NK-92 treated with Interleukin-12 subunit alpha and Interleukin-12 subunit beta, amount 100 ng/mL, for 24 hours (cell line): Measurements from ENCODE around the gene ZNF641.

Source experiments
- DNase-seq: peaks from one replicate; lab custom pipeline; 2025; lab: John Stamatoyannopoulos, UW

Gene ZNF641

DNA sequence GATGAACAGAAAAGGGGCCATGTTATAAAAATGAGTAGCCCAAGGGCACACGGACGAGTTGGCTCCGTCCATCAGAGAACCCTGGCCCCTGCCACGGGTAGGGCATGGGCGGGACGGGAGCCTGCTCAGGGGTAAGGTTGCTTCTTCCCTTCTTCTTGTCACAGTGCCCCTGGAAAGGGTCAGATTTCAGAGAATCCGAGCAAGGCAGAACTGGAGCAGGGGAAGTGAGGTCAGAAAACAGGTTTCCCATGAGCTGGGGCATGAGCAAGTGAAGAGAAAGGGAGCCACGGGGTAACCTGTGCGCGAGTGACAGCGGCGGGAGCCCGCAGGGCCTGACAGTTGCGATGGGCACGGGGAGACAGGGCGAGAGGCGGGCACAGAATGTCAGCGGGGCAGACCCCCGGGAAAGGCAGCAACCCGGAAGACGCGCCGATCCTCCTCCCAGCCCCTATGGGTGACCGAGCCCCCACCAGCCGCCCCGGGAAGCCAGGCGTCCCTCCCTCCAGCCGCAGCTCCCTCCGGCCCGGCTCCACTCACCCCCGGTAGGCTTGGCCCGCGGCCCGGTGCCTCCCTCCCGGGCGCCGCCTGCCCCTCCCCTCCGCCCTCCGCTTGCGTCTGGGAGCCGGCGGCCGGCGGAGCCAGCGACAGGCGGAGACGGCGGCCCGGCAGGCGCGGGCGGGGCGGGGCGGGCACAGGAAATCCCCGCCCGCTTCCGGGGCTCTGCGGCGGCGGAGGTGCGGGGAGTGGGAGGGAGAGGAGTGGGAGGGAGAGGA is at the start of gene ZNF641:
ZNF641 (minus strand) TSS at position 671 of the 773 bp plus-strand sequence. CDS start 2,829 bp downstream, outside the sequence.
- peak; percentile 60 for DNase-seq

DNA sequence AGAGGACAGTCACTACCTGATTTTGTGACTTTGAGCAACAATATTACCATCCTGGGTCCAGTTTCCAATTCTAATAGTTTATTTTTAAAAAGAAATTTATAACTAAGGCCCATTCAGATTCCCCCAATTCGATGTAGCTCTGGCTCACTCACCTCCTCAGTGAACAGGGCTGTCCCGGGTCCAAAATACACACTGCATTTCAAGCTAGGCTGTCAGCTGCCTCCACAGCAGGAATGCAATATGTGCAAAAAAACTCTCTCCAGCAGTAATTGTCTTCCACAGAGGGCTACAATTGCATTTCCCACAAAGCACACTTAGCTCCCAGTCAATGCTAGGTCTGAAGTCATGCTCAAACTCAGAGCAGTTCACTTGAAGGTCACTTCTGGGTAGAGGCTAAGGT is 39.3 kb upstream of the ZNF641 start:
- no peak for DNase-seq

DNA sequence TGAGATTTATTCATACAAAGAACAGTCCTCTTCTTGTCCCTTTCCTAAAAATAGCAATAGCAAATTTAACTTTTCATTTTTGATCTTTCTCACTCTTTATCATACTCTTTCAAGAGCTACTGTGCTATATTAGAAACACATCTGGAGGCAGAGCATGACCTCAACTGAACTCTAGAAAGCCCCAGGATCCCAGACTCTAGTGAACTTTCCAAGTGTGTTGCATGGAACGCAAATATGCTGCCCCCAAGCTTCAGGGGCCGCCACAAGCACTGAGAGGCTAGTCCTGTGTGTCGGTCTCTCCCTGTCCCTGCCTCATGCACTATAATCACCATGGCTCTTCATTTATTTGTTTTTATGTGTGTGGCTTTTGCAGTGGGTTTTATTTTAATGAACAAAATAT is 38.7 kb upstream of the ZNF641 start:
- DNase-seq, result no peak

DNA sequence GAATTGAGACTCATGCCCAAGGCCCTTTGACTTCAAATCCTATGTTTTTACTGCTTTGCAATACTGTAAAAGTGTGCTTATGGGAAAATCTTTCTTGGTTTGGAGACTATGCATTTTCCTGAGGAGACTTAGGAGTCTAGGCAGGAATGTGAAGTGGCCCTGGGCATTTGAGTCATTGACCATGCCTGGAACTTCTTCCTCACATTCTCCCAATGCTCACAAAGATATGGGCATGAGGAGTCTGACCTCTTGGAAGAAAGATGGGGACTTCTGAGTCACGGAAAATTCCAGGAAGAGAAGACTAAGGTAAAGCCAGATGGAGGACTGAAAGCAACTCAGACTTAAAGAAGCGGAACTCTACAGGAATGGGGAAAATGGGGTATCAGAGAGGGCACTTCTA is 38.2 kb upstream of the ZNF641 start:
- DNase-seq, result no peak

DNA sequence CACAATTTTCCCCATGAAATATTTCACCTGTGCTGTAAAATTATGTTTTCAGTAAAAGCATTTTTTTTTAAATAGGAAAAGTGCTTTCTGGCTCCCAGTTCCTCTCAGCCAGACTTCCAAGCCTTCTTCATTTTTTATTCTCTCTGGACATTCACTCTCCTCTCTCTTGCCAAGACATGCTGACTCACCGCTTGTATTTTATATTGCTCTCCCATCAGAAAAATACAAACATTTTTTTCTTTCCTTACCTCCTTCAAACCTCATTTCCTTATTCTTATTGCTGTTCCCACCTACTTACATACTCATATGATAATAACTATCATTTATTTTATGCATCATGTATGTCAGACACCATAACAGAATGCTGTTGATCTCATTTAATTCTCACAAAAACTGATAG is 37.7 kb upstream of the ZNF641 start:
- DNase-seq, result no peak

DNA sequence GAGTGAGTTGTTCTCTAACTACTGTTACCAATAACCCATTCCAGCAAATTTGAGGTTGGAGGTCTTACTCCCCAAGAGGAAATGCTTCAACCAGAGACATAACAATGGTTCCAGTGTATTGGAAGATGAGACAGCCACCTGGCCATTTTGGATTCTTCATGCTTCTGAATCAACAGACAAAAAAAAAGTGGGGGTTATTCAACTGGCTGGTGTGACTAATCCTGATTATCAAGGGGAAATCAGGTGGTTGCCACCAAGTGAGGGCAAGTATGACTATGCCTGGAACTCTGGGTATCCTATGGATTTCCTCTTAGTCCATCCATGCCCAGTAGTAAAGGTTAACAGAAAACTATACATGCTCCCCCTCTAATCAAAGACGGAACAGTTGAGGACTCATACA is 29.9 kb upstream of the ZNF641 start:
- DNase-seq, result no peak

DNA sequence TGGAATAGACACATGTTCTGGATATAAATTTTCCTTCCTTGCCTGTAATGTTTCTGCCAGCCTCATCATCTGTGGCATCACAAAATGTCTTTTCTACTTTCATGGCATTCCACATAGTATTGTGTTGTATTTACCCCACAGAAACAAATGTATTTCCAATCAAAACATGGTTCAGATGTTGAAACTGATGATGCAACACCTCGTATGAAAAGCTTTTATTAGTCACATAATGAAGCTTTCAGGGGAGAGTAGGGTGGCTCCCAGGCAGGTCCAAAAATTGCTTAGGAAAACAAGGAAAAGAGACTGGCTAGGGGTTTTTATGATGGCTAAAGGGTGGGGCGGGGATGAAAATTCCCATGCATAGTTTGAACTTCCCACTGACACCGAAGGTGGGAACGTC is 29.1 kb upstream of the ZNF641 start:
- DNase-seq, result no peak

DNA sequence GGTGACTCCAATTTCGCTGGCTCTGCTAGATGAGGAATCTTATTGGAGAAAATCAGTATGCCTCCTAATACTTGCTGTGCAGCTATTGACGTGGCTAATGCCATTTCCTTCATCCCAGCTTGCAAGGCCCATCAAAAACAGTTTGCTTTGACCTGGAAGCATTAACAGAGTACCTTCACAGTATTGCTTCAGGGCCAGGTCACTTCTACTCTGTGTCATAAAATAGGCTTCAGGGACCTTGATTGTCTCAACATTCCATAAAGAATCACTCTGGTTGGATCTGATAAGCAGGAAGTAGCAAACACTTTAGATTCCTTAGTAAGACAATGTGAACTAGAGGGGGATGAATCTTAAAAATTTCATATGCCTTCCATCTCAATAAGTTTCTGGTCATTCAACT is 26.9 kb upstream of the ZNF641 start:
- DNase-seq, result no peak

DNA sequence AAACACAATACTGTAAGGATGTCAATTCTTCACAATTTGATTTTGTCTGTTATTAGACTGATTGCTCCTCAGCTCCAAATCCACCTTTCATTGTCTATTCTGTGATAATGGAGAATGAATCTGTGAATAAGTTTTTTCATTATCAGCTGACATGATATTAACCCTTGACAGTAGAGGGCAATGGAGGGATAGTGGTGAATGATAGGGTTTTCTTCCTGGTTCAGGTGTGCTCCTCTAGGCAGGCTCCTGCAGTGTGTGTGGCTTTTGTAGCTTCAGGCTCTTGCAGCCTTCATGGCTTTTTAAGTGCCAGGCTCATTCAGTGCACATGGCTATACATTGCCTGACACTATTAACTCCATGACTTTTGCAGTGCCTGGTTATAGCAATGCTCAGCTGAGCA is 23.4 kb upstream of the ZNF641 start:
- DNase-seq, result no peak

DNA sequence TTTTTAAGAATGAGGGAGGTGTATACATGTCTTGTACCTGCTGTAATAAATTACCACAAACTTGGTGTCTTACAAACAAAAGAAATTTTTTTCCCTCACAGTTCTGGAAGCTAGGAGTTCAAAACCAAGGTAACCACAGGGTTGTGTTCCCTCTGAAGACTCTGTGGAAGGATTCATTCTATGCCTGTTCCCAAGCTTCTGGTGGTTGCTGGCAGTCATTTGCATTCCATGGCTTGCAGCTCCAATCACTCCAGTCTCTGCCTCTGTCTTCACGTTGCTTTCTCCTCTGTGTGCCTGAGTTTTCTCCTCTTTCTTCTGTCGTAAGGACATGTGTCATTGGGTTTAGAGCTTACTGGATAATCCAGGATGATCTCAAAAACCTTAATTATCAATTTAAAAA is 15.4 kb upstream of the ZNF641 start:
- no peak for DNase-seq

DNA sequence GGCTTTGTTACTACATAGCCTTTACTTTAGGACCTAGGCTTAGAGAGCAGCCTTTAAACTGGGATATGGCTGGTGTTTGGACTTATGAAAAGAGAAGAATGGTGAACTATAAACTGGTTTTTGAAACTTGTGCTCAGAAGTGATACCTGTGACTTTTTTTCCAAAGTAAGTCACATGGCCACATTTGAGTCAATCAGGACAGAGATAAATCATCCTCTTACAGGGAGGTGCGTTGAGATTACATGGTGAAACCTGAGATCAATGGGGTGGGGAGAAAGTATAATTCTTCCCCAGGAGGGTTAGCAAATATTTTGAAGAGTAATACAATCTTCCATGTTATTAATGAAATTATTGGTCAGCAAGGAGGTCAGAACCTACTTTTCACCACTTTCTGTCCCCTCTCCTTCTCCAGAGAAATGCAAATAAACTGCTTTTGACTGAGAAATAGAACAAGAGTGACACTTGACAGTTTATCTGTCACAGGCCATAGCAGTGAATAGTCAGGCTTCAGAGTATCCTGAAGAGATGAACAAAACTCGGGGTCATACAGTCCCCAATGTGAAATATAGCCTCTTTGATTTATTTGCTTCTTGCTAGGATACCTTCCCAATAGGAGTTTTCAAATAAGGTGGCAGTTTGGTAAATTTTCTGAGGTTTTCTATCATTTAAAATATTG is 11.1 kb upstream of the ZNF641 start:
- DNase-seq, result no peak

DNA sequence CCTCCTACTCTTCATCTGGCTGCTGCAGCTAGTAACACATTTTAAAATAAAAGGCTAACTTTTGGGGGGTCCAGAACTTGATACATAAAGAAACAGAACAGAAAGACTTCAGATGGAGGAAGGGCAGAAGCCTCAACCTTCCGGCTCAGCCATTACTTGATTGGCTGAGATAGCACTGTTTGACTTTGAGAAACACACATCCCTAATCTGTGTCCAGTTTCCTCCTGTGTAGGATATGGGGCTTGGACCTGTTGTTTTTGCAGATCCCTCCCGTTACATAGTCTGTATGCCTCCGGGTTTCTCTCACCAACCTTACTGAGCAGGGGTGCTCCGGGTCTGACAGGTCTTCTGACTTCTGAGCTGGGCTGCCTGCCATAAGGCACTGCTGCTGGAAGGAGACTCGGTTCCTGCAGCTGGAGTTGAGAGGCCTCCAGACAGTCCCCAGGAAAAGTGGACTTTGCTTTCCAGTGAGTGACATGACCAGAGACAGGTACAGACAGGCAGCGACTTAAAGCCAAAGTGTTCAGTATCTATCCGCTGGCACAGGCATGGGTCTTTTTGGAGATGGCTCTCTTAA is 8.3 kb upstream of the ZNF641 start:
- no peak for DNase-seq

DNA sequence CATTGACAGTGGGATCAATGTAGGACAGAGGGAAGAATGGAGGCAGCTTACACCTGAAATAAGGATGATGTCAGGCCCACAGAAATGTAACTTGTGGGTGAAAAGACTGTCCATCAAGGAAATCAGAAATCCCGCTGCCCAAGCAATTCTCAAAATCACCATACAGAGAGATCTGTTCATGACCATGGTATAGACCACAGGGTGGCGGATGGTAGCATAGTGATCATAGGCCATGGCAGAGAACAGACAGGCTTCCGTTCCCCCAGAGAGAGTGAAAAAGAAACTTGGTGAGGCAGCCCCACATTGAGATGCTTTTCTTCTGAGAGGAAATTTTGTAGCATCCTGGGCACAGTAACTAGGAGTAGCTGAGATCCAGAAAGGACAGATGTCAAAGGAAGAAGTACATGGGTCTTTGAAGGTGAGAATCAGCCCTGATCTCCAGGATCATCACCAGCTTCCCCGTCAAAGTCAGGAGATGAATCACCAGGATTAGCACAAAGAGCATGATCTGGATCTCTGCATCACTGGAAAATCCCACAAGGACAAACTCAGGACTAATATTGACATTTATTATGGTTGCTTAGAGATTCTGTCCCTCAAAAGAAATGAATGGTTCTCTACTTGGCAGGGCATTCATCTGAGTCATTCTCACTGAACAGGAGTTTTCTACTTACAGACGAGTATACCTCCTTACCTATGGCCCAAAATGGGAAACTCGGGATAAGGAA is 5.5 kb upstream of the ZNF641 start:
- DNase-seq, result no peak

DNA sequence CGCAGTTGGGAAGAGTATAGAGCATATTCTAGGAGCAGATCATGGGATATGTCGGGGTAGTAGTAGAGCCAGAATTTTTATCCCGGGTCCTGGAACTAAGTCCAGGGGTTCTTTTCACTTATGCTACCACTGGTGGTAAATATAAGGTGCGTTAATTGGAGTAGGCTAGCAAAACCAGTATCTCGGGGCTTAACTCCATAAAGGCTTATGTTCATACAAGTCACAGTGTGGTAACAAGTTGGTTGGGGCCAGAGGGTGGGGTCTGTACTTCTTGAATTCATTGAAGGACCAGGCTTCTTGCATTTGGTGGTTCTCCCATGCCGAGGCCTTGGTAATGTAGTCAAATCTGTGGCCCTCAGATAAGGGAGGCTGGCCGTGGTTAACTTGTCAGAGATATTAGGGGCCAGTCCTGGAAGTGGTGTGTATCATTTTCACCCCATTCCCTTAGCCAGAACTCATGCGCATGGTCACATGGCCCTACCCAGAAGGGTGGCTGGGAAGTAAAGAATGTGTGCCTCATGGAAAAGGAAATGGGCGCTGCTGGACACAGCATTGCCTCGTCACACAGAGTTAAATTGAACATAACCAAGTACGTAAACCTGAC is 1.5 kb upstream of the ZNF641 start:
- no peak for DNase-seq

DNA sequence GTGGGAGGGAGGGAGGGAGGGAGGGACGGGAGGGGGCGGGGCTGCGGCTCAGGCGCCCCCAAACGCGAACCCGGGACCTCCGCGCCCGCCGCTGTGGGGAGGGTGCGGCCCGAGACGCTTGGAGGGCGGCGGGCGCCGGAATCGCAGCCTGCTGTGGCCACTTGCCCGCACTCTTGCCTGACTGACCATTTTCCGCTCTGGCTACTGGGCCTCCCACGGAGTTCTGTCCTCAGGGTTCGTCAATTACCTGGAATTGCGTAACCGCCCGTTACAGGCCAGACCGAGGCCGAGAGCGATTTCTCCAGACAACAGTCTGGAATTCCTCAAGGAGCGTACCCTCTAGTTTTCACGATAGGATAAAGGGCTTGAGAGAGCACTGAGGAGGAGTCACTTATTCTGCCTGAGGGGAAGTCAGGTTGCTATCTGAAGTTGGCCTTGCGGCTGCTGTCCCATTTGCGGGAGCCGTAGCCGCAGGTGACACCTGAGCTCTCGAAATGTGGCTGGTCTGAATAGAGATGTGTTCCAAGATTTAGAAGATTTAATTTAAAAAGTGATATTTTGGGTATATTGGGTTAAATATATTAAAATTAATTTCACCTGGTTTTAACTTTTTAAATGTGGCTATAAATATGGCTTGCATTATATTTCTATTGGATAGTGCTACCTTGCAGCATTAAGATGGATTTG is 446 bp upstream of the ZNF641 start:
- DNase-seq, result peak; percentile 54

DNA sequence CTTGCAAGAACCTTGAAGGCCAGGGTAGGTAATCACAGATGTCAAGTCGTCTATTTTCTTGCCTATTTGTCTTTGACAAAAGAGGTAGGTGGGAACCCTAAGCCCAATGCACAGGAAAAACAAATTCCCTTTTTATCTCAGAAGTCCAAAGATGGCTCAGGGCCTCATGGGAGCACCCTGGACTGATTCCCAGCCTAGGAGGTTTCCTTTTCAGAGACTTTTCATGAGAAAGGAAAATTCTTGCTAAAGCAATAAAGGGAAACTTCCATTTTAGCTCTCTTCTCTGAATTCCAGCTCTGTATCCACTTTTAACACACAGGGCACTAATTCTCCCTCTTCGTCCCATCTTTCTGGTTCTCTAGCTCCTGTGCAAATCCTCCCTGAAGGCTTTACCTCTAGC is 1.2 kb downstream of the ZNF641 start:
- no peak for DNase-seq

DNA sequence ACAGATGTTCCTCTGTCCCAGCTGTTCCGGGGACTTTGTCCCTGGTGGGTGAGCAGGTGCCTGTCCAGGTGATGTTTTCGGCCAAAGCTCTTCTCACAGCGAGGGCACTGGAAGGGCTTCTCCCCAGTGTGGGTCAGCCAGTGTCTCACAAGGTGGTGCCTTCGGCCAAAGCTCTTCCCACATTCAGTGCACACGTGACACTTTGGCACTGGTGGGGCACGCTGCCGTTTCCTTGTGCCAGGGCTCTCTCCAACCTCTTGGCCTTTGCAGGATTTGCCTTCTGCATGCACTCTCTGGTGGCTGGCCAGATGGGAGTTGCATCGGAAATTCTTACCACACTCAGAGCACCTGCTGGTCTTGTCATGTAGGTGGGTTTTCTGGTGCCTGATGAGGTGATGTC is 7.7 kb downstream of the ZNF641 start:
- no peak for DNase-seq

DNA sequence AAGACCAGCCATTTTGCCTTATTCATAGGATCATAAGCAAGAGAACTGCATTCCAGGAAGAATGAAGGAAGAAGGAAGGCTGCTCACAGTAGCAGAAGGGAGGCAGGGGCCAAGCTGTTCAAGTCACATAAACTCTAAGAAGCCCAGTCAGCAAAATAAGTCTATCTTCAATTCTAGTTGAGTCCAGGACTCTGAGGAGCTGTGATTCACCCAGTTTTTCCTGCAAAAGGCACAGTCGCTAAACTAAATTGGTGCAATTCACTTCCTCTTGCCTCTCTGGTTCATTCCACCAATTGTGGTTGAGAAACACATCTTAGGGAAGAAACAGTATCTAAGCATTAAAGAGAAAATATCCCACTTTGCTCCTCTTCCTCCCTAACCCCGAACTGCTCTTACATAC is 9.8 kb downstream of the ZNF641 start:
- no peak for DNase-seq

DNA sequence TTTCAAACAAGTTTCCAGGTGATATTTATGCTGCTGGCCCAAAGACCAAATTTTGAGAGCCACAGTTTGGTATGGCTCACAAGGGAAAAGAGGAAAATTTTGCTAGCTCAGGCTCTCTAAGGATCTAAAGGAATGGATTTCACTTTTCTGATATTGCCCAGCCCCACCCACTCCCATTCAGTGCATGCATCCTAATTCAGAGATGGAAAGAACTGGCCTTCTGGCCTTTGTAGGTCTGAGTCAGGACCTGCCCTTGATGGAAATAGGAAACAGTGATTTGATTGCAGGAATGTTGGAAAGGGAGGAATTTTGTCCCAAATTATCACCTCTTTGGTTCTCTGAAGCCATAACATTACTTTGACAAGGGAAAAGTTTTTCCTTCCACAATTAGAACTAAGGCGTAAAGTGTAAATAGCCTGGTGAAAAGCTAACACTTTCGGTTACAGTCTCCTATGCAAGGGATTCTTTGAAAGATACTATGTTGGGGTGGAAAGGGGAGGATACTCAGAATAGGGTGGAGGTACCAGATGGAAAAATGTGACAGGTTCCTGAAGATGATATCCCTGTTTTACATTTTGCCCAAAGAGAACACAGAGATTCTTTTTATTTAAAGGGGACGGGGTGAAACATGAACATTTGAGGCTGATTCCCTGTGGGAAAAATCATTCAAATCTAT is 11.1 kb downstream of the ZNF641 start:
- DNase-seq, result no peak

DNA sequence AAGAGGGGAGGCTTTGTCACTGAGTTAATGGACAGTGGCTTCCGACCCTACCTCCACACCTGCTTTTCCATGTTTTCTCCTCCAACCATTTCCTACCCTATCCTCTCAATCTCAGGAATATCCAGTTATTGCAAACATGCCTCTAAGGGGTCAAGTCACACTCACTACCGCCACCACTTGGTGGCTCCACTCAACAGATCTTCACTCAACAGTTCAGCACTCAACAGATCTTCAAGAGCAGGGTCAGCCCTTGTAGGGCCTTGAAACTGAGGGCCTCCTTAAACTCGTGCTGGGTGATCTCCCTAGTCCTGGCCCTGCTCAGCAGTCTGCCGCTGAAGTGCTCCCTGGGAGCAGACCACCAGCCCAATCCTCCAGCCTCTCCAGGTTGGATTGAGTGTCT is 14.2 kb downstream of the ZNF641 start:
- DNase-seq, result no peak

DNA sequence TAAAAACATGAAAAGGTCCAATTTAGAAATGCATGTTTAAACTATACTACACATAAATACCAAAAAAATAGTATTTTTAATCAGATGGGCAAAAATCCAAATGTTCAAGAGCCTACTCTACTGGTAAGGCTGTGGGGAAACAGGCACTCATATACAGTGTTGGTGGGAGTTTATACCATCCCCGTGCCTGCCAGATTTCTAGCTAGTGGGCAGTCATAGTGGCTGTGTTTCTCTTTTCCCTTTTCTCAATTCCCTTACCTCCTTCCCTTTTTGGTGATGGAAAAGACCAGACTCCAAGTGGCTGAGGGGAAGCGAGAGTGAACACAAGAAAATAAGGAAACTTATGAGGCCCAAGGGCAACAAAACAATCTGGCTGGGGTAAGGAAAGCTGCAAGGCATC is 14.7 kb downstream of the ZNF641 start:
- no peak for DNase-seq
